Tibial nerve (tissue), 4 donors: Measurements from ENCODE around the gene PSKH1.

Source experiments
- EP300 ChIP-seq, 2 donors: sonication (generic); formaldehyde crosslinking; IDR thresholded peaks; one replicate each; pipeline ENCODE4 v1.6.1; 2017; ENCODE audit warnings: antibody characterized with exemption in 2 of 2, mild to moderate bottlenecking in 1 of 2
- POLR2A ChIP-seq, 2 donors: fragments of 450-650 bp; IDR thresholded peaks; one replicate each; pipeline ENCODE4 v1.6.1; 2017; ENCODE audit warnings: antibody characterized with exemption in 2 of 2, mild to moderate bottlenecking in 2 of 2, moderate library complexity in 2 of 2
- TF ChIP-seq, protein P1 (sequence below), 5 experiments: fragments of 200-600 bp in 3 of 5; fragments of 450-650 bp in 2 of 5; sonication (generic) in 3 of 5; IDR thresholded peaks; one replicate each; pipeline ENCODE4 v1.5.1; 2016 to 2019; ENCODE audit warnings: antibody characterized with exemption in 5 of 5, mild to moderate bottlenecking in 3 of 5, moderate library complexity in 2 of 5

- TF ChIP-seq, protein P1, sequence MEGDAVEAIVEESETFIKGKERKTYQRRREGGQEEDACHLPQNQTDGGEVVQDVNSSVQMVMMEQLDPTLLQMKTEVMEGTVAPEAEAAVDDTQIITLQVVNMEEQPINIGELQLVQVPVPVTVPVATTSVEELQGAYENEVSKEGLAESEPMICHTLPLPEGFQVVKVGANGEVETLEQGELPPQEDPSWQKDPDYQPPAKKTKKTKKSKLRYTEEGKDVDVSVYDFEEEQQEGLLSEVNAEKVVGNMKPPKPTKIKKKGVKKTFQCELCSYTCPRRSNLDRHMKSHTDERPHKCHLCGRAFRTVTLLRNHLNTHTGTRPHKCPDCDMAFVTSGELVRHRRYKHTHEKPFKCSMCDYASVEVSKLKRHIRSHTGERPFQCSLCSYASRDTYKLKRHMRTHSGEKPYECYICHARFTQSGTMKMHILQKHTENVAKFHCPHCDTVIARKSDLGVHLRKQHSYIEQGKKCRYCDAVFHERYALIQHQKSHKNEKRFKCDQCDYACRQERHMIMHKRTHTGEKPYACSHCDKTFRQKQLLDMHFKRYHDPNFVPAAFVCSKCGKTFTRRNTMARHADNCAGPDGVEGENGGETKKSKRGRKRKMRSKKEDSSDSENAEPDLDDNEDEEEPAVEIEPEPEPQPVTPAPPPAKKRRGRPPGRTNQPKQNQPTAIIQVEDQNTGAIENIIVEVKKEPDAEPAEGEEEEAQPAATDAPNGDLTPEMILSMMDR (IDR thresholded peaks at IDR 0.05): no peak
- no peak for TF ChIP-seq POLR2A (IDR thresholded peaks at IDR 0.05)
- no peak for TF ChIP-seq EP300 (IDR thresholded peaks at IDR 0.05)
Observed at GRCh38 chr16:67901734-67902133, 8.7 kb downstream of the PSKH1 start.
